Spleen (tissue), 11 donors: ENCODE data around the gene DPYD. TPM values are rescaled to one million over a fixed set of nuclear protein-coding genes. Genes with fewer than 3 reads are reported as not detected.

Experiments
- DNase-seq: peaks from one replicate; pipeline ENCODE4 v3.0.0-alpha.2; 2020
- H3K27ac ChIP-seq, 8 donors: fragments of 200-600 bp; sonication (generic) in 7 of 8; 1 replicate in 4 of 8; 2 replicates in 4 of 8; pipeline versions ENCODE4 v1.5.0 to v1.8.0; 2016 to 2021; ENCODE audit warnings: inconsistent platforms in 4 of 8, mild to moderate bottlenecking in 4 of 8, moderate library complexity in 1 of 8
- H3K27me3 ChIP-seq, 7 donors: fragments of 200-600 bp; sonication (generic) in 6 of 7; replicated peaks in 1 of 7; 1 replicate in 4 of 7; 2 replicates in 3 of 7; pipeline versions ENCODE4 v1.5.0 to v1.8.0; 2016 to 2021; ENCODE audit warnings: inconsistent platforms in 3 of 7, mild to moderate bottlenecking in 1 of 7
- H3K36me3 ChIP-seq, 6 donors: fragments of 200-600 bp; sonication (generic) in 5 of 6; 1 replicate in 4 of 6; 2 replicates in 2 of 6; pipeline versions ENCODE4 v1.5.0 to v1.8.0; 2016 to 2021; ENCODE audit warnings: inconsistent platforms in 2 of 6
- H3K4me1 ChIP-seq, 6 donors: fragments of 200-600 bp; sonication (generic) in 5 of 6; 1 replicate in 3 of 6; 2 replicates in 3 of 6; pipeline versions ENCODE4 v1.5.0 to v1.8.0; 2016 to 2021; ENCODE audit warnings: inconsistent platforms in 3 of 6
- H3K4me3 ChIP-seq, 8 donors: fragments of 200-600 bp; sonication (generic) in 7 of 8; 1 replicate in 4 of 8; 2 replicates in 4 of 8; pipeline versions ENCODE4 v1.5.0 to v1.8.0; 2016 to 2021; ENCODE audit warnings: inconsistent platforms in 4 of 8, mild to moderate bottlenecking in 4 of 8, moderate library complexity in 2 of 8
- H3K9me3 ChIP-seq, 8 donors: fragments of 200-600 bp; sonication (generic) in 7 of 8; 1 replicate in 4 of 8; 2 replicates in 4 of 8; pipeline versions ENCODE4 v1.5.0 to v1.8.0; 2016 to 2021; ENCODE audit warnings: inconsistent platforms in 4 of 8
- POLR2A ChIP-seq, 3 donors: fragments of 450-650 bp; IDR thresholded peaks; one replicate each; pipeline ENCODE4 v1.5.1; 2017; ENCODE audit warnings: antibody characterized with exemption in 3 of 3, mild to moderate bottlenecking in 1 of 3
- POLR2AphosphoS5 ChIP-seq, 3 donors: sonication (generic); formaldehyde crosslinking; IDR thresholded peaks; one replicate each; pipeline ENCODE4 v1.5.1; 2017; ENCODE audit warnings: antibody characterized with exemption in 3 of 3
- WGBS, 5 donors: extraction: QIAGEN DNeasy Blood & Tissue Kit in 3 of 5; methylation state at CpG; one replicate each; pipeline versions ENCODE4 v1.1.5 to v1.1.7; 2013 to 2018; 5-methylcytosine and 5-hydroxymethylcytosine counted together
- intact Hi-C: fragments of 100-400 bp; cut with DNase I; formaldehyde crosslinking; loops from one replicate; pipeline ENCODE4 v1.15.0; 2023; ENCODE audit warnings: low total_unique reads
- polyA plus RNA-seq, 3 donors: library from polyadenylated mRNA; stranded (reverse); fragments of 200-250 nt; gene quantifications; one replicate each; pipeline ENCODE4 v1.2.1, GENCODE V29; 2013
- total RNA-seq, 7 donors: library from RNA; depleted of rRNA in 3 of 7; stranded (reverse); fragments of >200 nt in 3 of 7; fragmentation: NEBNext Ultra II Directional in 4 of 7; extraction: Animal tissue kit (Norgen Biotek cat#: 25700) in 4 of 7; gene quantifications; one replicate each; pipeline versions ENCODE4 v1.1.0 to v1.2.1, GENCODE V29; 2016 to 2021
- TF ChIP-seq, protein P1 (sequence below), 11 experiments: fragments of 200-600 bp in 7 of 11; fragments of 450-650 bp in 4 of 11; sonication (generic) in 4 of 11; IDR thresholded peaks in 8 of 11; conservative IDR thresholded peaks in 3 of 11; 1 replicate in 7 of 11; 2 replicates in 4 of 11; pipeline versions ENCODE4 v1.4.0 to v1.8.0; 2016 to 2021; ENCODE audit warnings: antibody characterized with exemption in 11 of 11, inconsistent platforms in 4 of 11, mild to moderate bottlenecking in 1 of 11
- donor health status: healthy with polysubstance abuse.
- donor health status: DM: no; HTN: no; CAD: no; lungs with moderate emphysema.
- donor health status: DM: no; HTN: no; CAD: no.
- donor health status: Bipolar disorder and iron deficiency.
- donor health status: healthy.
- donor health status: DM: no; HTN: no; CAD: no.
- donor health status: DM: yes; HTN: yes; CAD: no.

DPYD gene
- total and polyA plus RNA-seq, 10 donors: 7.3 to 114 (median 92.3) TPM

DNA sequence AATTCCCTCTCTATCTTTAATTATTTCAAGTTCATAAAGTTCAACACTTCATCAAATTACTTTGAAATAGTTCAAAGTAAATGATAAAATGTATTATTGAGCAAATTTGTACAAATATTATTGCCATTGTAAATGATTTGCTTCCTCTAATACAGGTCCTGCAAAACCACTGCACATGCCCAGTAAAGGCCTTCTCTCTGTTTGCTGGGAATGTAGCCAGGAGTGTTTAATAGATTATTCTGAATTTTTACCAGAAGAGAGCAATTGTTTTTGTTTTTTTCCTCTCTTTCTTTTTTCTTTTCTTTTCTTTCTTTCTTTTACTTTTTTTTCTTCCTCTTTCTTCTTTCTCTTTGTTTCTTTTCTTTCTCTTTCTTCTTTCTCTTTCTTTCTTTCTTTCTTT is 713.0 kb downstream of the DPYD start:
- no peak for TF ChIP-seq POLR2A (IDR thresholded peaks at IDR 0.05)
- TF ChIP-seq, protein P1, sequence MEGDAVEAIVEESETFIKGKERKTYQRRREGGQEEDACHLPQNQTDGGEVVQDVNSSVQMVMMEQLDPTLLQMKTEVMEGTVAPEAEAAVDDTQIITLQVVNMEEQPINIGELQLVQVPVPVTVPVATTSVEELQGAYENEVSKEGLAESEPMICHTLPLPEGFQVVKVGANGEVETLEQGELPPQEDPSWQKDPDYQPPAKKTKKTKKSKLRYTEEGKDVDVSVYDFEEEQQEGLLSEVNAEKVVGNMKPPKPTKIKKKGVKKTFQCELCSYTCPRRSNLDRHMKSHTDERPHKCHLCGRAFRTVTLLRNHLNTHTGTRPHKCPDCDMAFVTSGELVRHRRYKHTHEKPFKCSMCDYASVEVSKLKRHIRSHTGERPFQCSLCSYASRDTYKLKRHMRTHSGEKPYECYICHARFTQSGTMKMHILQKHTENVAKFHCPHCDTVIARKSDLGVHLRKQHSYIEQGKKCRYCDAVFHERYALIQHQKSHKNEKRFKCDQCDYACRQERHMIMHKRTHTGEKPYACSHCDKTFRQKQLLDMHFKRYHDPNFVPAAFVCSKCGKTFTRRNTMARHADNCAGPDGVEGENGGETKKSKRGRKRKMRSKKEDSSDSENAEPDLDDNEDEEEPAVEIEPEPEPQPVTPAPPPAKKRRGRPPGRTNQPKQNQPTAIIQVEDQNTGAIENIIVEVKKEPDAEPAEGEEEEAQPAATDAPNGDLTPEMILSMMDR (IDR thresholded peaks at IDR 0.05 in 8 of 11, conservative IDR thresholded peaks at IDR 0.05 in 3 of 11): no peak
- no peak for TF ChIP-seq POLR2AphosphoS5 (IDR thresholded peaks at IDR 0.05)
- intact Hi-C loops: no loop called here
- no peaks in the 10 kb centered on the region for H3K9me3 ChIP-seq
- H3K4me3 ChIP-seq: no peak overlapping the region
- DNase-seq: no peak
- no peak overlapping the region for H3K27ac ChIP-seq
- H3K36me3 ChIP-seq: no peaks in the 10 kb centered on the region
- H3K27me3 ChIP-seq: no peaks in the 10 kb centered on the region
- no peaks in the 10 kb centered on the region for H3K4me1 ChIP-seq

DNA sequence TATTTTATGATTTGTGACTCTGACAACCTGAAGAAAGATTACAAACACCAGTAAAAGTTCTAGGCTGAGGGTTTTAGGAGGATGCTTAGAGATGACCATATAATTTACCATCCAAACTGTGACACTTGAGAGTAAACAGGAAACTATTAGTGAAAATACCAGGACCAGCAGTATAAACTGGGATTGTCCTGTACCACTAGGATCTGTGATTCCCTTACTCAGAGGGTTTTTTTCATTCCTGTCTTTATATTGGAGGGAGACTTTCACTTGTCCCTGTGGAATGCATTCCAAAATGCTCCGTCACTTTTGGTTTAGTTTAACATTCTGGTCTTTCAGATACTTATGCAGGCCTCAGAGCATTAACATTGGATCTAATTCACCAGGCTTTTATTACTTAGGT is 716.4 kb downstream of the DPYD start:
- Histone ChIP-seq H3K4me3 (no peak overlapping the region), H3K27me3 (no peaks in the 10 kb centered on the region), H3K4me1 (no peaks in the 10 kb centered on the region), H3K36me3 (no peaks in the 10 kb centered on the region), H3K27ac (no peak overlapping the region), H3K9me3 (no peaks in the 10 kb centered on the region)
- no peak for DNase-seq
- no peak for TF ChIP-seq POLR2AphosphoS5 (IDR thresholded peaks at IDR 0.05)
- TF ChIP-seq, protein P1 (IDR thresholded peaks at IDR 0.05 in 8 of 11, conservative IDR thresholded peaks at IDR 0.05 in 3 of 11): no peak
- TF ChIP-seq POLR2A (IDR thresholded peaks at IDR 0.05): no peak
- intact Hi-C loops: no loop called here
- 89 to 96% (median 94%) methylated on average over 1 of the region's 1 CpG for WGBS, 5 donors

DNA sequence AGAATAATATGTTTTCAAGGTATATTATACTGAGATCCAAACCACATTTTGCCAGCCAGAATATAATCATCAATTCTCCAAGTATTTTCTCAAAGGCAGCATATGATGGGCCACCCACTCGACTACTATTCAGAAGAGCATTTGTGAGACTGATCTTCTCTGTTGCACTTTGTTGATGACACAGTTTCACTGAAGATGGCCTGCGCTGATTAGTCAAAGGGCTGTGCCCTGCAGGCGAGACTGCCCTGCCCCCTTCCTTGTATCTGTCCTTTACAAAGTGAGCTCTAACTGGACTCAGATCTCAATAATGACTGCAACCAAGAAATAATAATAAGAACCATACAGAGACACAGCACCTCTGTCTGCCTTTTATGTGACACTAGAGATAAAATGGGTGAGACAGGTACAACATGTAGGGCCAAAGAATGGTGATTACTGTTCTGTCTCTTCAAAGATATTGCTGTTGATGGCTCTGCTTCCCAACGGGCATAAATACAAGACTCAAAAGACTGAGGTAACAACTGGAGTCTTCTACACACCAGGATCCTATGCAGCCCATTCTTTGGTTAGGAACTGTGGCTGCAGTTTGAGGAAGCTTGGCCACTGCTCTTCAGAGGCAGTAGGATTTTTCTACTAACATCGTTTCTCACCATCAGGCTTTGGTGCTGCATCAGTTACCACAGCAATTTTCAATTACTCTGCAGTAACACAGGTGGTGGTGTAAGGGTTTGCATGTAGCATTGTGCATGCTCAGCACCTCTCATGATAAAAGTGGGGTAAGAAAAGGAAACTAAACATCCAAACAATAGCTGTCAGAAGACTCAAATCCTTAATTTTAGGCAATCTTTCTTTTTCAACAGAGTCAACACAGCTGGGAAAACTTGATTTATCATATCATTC is 718.1 kb downstream of the DPYD start:
- H3K27me3 ChIP-seq: no peaks in the 10 kb centered on the region
- H3K4me3 ChIP-seq: no peak overlapping the region
- WGBS, 5 donors: 86 to 92% (median 91%) methylated on average over 5 of the region's 5 CpGs
- no peaks in the 10 kb centered on the region for H3K36me3 ChIP-seq
- no peak for DNase-seq
- TF ChIP-seq POLR2A (IDR thresholded peaks at IDR 0.05) (no peak), POLR2AphosphoS5 (IDR thresholded peaks at IDR 0.05) (no peak)
- TF ChIP-seq, protein P1 (IDR thresholded peaks at IDR 0.05 in 8 of 11, conservative IDR thresholded peaks at IDR 0.05 in 3 of 11): no peak
- intact Hi-C loops: no loop called here
- H3K9me3 ChIP-seq: no peaks in the 10 kb centered on the region
- no peaks in the 10 kb centered on the region for H3K4me1 ChIP-seq
- no peak overlapping the region for H3K27ac ChIP-seq

DNA sequence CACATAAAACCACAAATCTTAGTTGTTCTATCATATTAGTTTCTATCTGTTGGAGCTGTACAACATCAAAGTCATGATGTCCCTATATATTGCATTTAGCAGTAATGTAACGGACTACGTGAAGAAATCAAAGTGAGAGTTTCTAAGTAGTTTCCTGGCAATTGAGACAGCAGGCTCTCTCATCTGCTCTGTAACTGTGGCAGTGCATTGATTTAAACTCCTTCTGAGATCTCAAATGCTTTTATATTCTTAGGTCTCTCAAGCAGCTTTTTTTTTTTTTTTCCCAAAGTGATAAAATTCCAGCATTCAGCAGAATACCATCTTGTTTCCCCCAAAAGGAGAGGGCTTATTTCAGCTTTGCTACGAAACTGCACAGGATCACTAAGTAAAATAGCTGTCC is 719.2 kb downstream of the DPYD start:
- intact Hi-C loops: no loop called here
- DNase-seq: no peak
- H3K36me3 ChIP-seq: no peaks in the 10 kb centered on the region
- H3K4me3 ChIP-seq: no peak overlapping the region
- no peaks in the 10 kb centered on the region for H3K4me1 ChIP-seq
- no peaks in the 10 kb centered on the region for H3K9me3 ChIP-seq
- TF ChIP-seq, protein P1 (IDR thresholded peaks at IDR 0.05 in 8 of 11, conservative IDR thresholded peaks at IDR 0.05 in 3 of 11): no peak
- TF ChIP-seq POLR2A (IDR thresholded peaks at IDR 0.05) (no peak), POLR2AphosphoS5 (IDR thresholded peaks at IDR 0.05) (no peak)
- 84 to 92% (median 92%) methylated on average over 3 of the region's 3 CpGs for WGBS, 5 donors
- H3K27me3 ChIP-seq: no peaks in the 10 kb centered on the region
- H3K27ac ChIP-seq: no peak overlapping the region
